ENCODE data around the gene SORCS2.

SORCS2 gene

GRCh38 chr4:7377223-7377865 lies 185.0 kb downstream of the SORCS2 start:
- no peak for DNase-seq (ENCODE audit: low spot score)

- DNase-seq (ENCODE audit: low spot score): no peak
These were observed 186.8 kb downstream of the SORCS2 start for GRCh38 chr4:7379186-7379585.

GRCh38 chr4:7379719-7380118 lies 187.4 kb downstream of the SORCS2 start:
- no peak for DNase-seq (ENCODE audit: low spot score)

GRCh38 chr4:7381221-7381889 lies 189.0 kb downstream of the SORCS2 start:
- no peak for DNase-seq (ENCODE audit: low spot score)

GRCh38 chr4:7381890-7382633 lies 189.7 kb downstream of the SORCS2 start:
- no peak for DNase-seq (ENCODE audit: low spot score)

GRCh38 chr4:7382634-7383014 lies 190.3 kb downstream of the SORCS2 start:
- DNase-seq (ENCODE audit: low spot score): no peak

- DNase-seq (ENCODE audit: low spot score): no peak
These were observed 190.9 kb downstream of the SORCS2 start for GRCh38 chr4:7383266-7383665.

- DNase-seq (ENCODE audit: low spot score): no peak
These were observed 191.9 kb downstream of the SORCS2 start for GRCh38 chr4:7384003-7384928.

- no peak for DNase-seq (ENCODE audit: low spot score)
These were observed 192.9 kb downstream of the SORCS2 start for GRCh38 chr4:7384929-7385890.

- DNase-seq (ENCODE audit: low spot score): no peak
These were observed 195.6 kb downstream of the SORCS2 start for GRCh38 chr4:7387925-7388324.

- DNase-seq (ENCODE audit: low spot score): no peak
These were observed 196.3 kb downstream of the SORCS2 start for GRCh38 chr4:7388627-7389026.

GRCh38 chr4:7389101-7389701 lies 196.9 kb downstream of the SORCS2 start:
- DNase-seq (ENCODE audit: low spot score): no peak

- no peak for DNase-seq (ENCODE audit: low spot score)
These were observed 197.4 kb downstream of the SORCS2 start for GRCh38 chr4:7389719-7390118.

- no peak for DNase-seq (ENCODE audit: low spot score)
These were observed 198.0 kb downstream of the SORCS2 start for GRCh38 chr4:7390336-7390735.

GRCh38 chr4:7390906-7391636 lies 198.7 kb downstream of the SORCS2 start:
- no peak for DNase-seq (ENCODE audit: low spot score)

GRCh38 chr4:7391637-7392437 lies 199.5 kb downstream of the SORCS2 start:
- DNase-seq (ENCODE audit: low spot score): no peak

- no peak for DNase-seq (ENCODE audit: low spot score)
These were observed 200.4 kb downstream of the SORCS2 start for GRCh38 chr4:7392438-7393421.

All from kidney capillary endothelial cell (primary cell).